Stomach smooth muscle (tissue), 2 donors: Measurements from ENCODE around the gene LTBP1.
"Not testable (repeated sequence)": the region's sequence is repeated elsewhere in the genome, so short reads cannot be mapped to it uniquely, and the experiment has no call there.

Source experiments
- H3K27ac ChIP-seq: one replicate; pipeline ENCODE4 v1.7.0; 2013; ENCODE audit warnings: mild to moderate bottlenecking, low read length, inconsistent platforms
- H3K27me3 ChIP-seq, 2 donors: one replicate each; pipeline ENCODE4 v1.7.0; 2013; ENCODE audit warnings: low read length in 2 of 2; ENCODE audit not compliant: insufficient read depth in 2 of 2, control insufficient read depth in 1 of 2
- H3K36me3 ChIP-seq, 2 donors: one replicate each; pipeline ENCODE4 v1.7.0; 2013; ENCODE audit warnings: low read length in 2 of 2; ENCODE audit not compliant: control insufficient read depth in 2 of 2, insufficient read depth in 2 of 2
- H3K4me1 ChIP-seq: one replicate; pipeline ENCODE4 v1.7.0; 2013; ENCODE audit warnings: low read length; ENCODE audit not compliant: control insufficient read depth, insufficient read depth
- H3K4me3 ChIP-seq, 2 donors: one replicate each; pipeline ENCODE4 v1.7.0; 2013; ENCODE audit warnings: low read length in 2 of 2
- H3K9ac ChIP-seq, 2 donors: one replicate each; pipeline ENCODE4 v1.7.0; 2013; ENCODE audit warnings: low read length in 2 of 2, mild to moderate bottlenecking in 1 of 2
- H3K9me3 ChIP-seq, 2 donors: one replicate each; pipeline ENCODE4 v1.7.0; 2013; ENCODE audit warnings: low read length in 2 of 2; ENCODE audit not compliant: control insufficient read depth in 2 of 2
- donor health status: healthy.
- donor health status: Pancreatic carcinoma.

LTBP1 gene

DNA sequence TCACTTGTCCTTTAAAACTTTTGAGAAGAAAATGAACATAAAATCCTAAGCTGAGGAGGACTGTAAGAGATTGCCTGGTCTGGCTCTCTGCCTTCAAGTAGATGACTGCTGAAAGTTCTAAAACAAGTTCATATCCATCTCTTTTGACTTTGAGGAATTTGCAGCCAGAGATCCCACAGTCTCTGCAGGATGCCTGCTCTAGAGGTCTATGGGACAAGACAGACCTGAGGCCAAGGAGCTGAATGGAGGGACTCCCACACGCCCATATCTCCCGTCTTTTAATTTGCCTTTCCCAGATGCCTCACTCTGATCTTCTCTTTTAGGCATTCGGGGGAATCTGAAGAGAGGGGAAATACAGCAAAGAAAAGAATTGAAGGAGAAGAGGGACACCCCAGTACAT is 273.8 kb downstream of the LTBP1 start:
- H3K4me3 ChIP-seq: no peak overlapping the region

DNA sequence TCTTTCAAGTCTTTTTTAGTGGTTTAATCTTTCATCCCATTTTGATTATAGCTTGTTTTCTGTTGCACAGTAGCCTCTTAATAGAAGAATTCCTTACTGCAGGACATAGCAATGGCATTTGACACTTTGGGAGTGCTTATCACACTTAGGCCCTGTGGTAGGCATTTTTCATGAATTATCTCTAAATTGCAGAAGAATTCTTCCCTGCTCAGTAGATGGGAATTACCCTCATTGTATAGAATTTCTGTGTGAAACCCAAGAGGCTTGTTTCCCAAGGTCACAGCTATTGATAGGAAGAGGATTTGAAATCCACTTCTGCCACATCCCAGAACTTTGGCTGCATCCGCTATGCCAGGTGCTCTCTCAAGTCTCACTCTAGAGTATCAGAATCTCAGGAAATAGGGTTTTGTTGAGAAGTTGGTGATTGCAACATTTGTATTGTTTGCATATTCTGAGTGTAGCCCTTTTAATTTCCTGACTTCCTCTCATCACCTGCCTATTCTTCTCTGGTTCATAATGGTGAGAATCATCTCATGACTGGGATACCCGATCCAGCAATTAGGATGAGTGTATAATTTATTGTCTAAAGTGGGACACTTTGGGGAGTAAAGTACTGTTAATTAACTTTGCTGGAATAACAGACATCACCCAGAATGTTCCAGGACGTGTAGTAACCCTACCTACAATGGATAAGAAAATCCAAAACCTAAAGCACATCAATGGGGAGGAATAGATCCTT is 274.5 kb downstream of the LTBP1 start:
- Histone ChIP-seq H3K27me3 (no peaks in the 10 kb centered on the region), H3K4me1 (peaks cover 4% of the 10 kb centered on the region), H3K27ac (peak overlapping the region; percentile 12), H3K36me3 (peaks cover 3 to 15% of the 10 kb centered on the region in 2 donors), H3K9ac (no peak overlapping the region), H3K4me3 (no peak overlapping the region), H3K9me3 (no peaks in the 10 kb centered on the region)

More for the DNA sequence above, 273.8 kb downstream of the LTBP1 start:
- H3K9me3 ChIP-seq: no peaks in the 10 kb centered on the region
- H3K27me3 ChIP-seq: no peaks in the 10 kb centered on the region
- H3K4me1 ChIP-seq: peaks cover 9% of the 10 kb centered on the region
- H3K36me3 ChIP-seq: peaks cover 3 to 16% of the 10 kb centered on the region in 2 donors
- H3K9ac ChIP-seq: no peak overlapping the region
- peak overlapping the region; percentile 12 for H3K27ac ChIP-seq

DNA sequence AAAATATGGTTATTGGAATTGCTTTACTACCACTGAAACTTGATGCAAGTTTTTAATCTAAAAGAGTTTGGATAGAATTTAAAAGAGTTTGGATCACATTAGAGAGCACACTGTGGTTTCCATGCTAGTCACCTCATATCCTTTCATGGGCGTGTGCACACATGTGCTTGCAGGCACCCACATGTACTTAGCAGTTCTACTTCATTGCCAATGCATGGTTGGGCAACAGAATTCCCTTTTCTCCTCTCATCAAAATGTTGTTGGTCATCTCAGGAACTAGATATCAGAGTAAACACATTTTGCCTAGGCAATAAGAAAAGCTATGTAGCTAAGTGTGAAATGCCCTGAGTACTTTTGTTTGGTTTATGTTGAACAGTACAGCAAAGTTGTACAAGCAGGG is 275.6 kb downstream of the LTBP1 start:
- H3K36me3 ChIP-seq: peaks cover 3 to 15% of the 10 kb centered on the region in 2 donors
- H3K27ac ChIP-seq: no peak overlapping the region
- H3K27me3 ChIP-seq: no peaks in the 10 kb centered on the region
- no peaks in the 10 kb centered on the region for H3K9me3 ChIP-seq
- no peaks in the 10 kb centered on the region for H3K4me1 ChIP-seq
- H3K4me3 ChIP-seq: no peak overlapping the region
- no peak overlapping the region for H3K9ac ChIP-seq

DNA sequence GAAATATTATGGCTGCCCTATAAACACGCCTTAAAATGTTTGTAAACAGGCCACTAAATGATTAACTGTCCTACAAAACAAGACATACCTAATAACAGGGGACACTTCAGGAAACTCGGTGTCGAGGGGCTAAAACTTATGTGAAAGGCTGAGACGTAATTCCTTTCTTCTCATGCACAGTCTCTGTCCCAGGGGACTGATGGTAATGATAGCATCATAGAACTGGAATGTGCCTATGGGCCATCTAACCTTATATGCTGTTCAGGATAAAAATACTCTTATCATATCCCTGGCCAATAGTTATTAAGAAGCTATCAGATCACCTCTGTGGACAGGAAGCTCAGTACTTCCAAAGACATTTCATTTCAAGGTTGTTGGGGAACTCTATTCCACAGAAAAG is 277.1 kb downstream of the LTBP1 start:
- Histone ChIP-seq H3K9ac (no peak overlapping the region), H3K27me3 (no peaks in the 10 kb centered on the region), H3K36me3 (peaks cover 3 to 15% of the 10 kb centered on the region in 2 donors), H3K27ac (no peak overlapping the region), H3K4me3 (no peak overlapping the region), H3K4me1 (no peaks in the 10 kb centered on the region), H3K9me3 (no peaks in the 10 kb centered on the region)

DNA sequence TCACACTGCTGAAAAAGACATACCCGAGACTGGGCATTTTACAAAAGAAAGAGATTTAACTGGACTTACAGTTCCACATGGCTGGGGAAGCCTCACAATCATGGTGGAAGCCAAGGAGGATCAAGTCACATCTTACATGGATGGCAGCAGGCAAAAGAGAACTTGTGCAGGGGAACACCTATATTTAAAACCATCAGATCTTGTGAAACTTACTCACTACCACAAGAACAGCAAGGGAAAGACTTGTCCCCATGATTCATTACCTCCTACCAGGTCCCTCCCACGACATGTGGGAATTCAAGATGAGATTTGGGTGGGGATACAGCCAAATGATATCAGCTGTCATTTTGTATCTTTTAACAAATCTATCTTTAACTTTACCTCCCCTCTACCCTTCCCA is 278.6 kb downstream of the LTBP1 start:
- Histone ChIP-seq H3K36me3 (peaks cover 3 to 15% of the 10 kb centered on the region in 2 donors), H3K9ac (no peak overlapping the region), H3K4me3 (no peak overlapping the region), H3K27ac (no peak overlapping the region), H3K4me1 (no peaks in the 10 kb centered on the region), H3K9me3 (no peaks in the 10 kb centered on the region), H3K27me3 (no peaks in the 10 kb centered on the region)

DNA sequence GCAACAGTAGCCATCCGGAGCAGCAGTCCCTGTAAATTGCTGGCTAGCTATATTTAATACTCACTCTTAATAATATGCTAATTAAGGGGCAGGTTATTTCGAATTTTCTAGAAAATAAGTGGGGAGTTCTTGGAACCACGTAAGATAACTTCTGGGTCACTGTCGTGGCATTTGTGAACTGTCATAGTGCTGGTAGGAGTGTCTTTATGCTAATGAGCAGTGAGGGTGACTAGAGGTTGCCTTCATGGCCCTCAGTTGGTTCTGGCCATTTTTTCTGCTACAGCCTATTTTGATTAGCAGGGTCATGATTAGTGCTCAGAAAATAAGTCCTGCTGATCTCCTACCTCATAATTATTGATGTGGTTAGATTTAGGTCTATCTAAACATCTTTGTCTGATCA is 279.8 kb downstream of the LTBP1 start:
- H3K4me3 ChIP-seq: no peak overlapping the region
- H3K9ac ChIP-seq: no peak overlapping the region
- no peaks in the 10 kb centered on the region for H3K27me3 ChIP-seq
- H3K36me3 ChIP-seq: peaks cover 3 to 15% of the 10 kb centered on the region in 2 donors
- no peaks in the 10 kb centered on the region for H3K9me3 ChIP-seq
- no peak overlapping the region for H3K27ac ChIP-seq
- no peaks in the 10 kb centered on the region for H3K4me1 ChIP-seq

DNA sequence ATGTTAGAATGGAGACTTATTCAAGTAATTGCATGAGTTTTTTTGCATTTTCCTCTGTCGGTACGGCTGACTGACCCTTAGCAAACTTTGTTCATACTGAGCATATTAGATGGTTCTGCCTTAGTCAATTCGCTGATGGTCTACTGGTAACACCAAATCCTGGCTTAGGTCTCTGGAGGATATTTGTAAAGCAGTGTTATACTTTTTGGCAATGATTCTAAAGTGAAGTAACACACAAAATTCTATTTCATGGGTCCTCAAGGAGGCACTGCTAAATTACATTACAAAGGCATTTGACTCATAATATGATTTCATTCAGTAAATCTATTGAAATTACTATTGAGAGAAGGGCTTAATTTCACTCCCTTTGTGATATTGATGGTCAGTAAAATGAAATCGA is 282.9 kb downstream of the LTBP1 start:
- H3K36me3 ChIP-seq: peaks cover 0 to 4% of the 10 kb centered on the region in 2 donors
- no peaks in the 10 kb centered on the region for H3K9me3 ChIP-seq
- H3K4me1 ChIP-seq: no peaks in the 10 kb centered on the region
- no peak overlapping the region for H3K4me3 ChIP-seq
- no peak overlapping the region for H3K9ac ChIP-seq
- no peak overlapping the region for H3K27ac ChIP-seq
- H3K27me3 ChIP-seq: no peaks in the 10 kb centered on the region

DNA sequence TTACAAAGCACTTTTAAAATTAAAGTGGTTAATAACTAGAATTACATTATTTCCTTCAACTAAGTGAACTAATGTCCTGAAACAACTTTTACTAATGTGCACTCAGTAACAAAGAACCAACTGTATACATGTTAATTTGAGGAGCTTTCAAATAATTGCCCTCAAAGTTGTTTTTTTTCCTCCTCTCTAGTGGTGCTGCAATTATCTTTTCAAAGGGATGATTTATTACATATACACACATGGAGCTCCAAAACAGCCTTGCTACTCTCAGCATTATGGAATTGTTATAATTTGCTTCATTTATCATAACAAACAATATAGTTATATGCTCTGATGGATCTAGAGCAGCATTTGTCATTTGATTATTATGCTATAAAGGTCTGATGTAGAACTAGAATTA is 283.4 kb downstream of the LTBP1 start:
- H3K9ac ChIP-seq: peak overlapping the region in 1 of 2 donors; percentile 5

DNA sequence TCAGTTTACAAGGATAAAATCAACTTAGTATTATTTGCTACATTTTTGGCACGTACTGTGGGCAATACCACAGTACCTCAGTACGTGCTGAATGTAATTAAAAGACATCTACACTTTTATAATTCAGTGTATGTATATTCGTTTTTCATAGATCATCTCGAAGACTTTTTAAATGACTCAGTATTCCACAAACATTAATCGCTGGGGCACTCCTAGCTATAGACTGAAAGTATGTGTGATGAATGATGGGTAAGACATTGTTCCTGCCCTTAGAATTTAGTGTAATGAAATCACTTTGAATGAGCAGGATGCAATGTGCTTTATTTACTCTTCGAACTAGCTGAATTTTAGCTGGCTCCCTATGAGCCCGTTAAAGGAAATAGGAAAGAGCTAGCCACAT is 284.1 kb downstream of the LTBP1 start:
- Histone ChIP-seq H3K27me3 (no peaks in the 10 kb centered on the region), H3K9ac (peak overlapping the region in 1 of 2 donors; percentile 5), H3K4me1 (no peaks in the 10 kb centered on the region), H3K27ac (no peak overlapping the region), H3K4me3 (no peak overlapping the region), H3K36me3 (no peaks in the 10 kb centered on the region), H3K9me3 (no peaks in the 10 kb centered on the region)

More for the DNA sequence above, 283.4 kb downstream of the LTBP1 start:
- no peaks in the 10 kb centered on the region for H3K27me3 ChIP-seq
- H3K9me3 ChIP-seq: no peaks in the 10 kb centered on the region
- H3K36me3 ChIP-seq: peaks cover 0 to 4% of the 10 kb centered on the region in 2 donors
- H3K4me3 ChIP-seq: no peak overlapping the region
- H3K4me1 ChIP-seq: no peaks in the 10 kb centered on the region
- H3K27ac ChIP-seq: no peak overlapping the region

DNA sequence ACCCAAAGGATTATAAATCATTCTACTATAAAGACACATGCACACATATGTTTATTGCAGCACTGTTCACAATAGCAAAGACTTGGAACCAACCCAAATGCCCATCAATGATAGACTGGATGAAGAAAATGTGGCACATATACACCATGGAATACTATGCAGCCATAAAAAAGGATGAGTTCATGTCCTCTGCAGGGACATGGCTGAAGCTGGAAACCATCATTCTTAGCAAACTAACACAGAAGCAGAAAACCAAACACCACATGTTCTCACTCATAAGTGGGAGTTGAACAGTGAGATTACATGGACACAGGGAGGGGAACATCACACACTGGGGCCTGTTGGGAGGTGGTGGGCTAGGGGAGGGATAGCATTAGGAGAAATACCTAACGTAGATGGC is 288.8 kb downstream of the LTBP1 start:
- H3K9me3 ChIP-seq, H3K4me3 ChIP-seq, H3K27me3 ChIP-seq, H3K27ac ChIP-seq, H3K36me3 ChIP-seq, H3K9ac ChIP-seq, H3K4me1 ChIP-seq: not testable (repeated sequence)
